AG04450 (cell line): ENCODE measurements around the gene AFF3. TPM values are rescaled to one million over a fixed set of nuclear protein-coding genes. Genes with fewer than 3 reads are reported as not detected.

ENCODE experiments used
- CTCF ChIA-PET: fragments of 300-600, 350-600 bp; formaldehyde crosslinking; extraction: SDS; loops from one replicate; lab custom pipeline; 2022; ENCODE audit warnings: antibody characterized with exemption, inconsistent platforms; lab: Charles Lee
- POLR2A ChIA-PET: fragments of 350-600 bp; formaldehyde crosslinking; extraction: SDS; loops from one replicate; lab custom pipeline; 2021; ENCODE audit warnings: antibody characterized with exemption, inconsistent platforms; lab: Yijun Ruan, JAX
- DNase-seq: peaks from one replicate; pipeline ENCODE4 v3.0.0-alpha.2; 2011; ENCODE audit warnings: low read depth, low spot score
- H3K27ac ChIP-seq: one replicate; pipeline ENCODE4 v1.5.1; 2012; ENCODE audit warnings: low read depth, low read length, control low read depth
- H3K27me3 ChIP-seq: one replicate; pipeline ENCODE4 v1.6.0; 2012; ENCODE audit warnings: low read length; ENCODE audit not compliant: control insufficient read depth, insufficient read depth
- H3K4me3 ChIP-seq: 2 replicates; pipeline ENCODE4 v1.5.1; 2011; ENCODE audit warnings: mild to moderate bottlenecking, low read depth, low read length, control low read depth
- H3K9me3 ChIP-seq: 2 replicates; pipeline ENCODE4 v1.5.1; 2012; ENCODE audit warnings: low read length; ENCODE audit not compliant: control insufficient read depth, insufficient read depth
- polyA plus RNA-seq: library from polyadenylated mRNA; depleted of rRNA; stranded (reverse); fragments of >200 nt; gene quantifications from 2 replicates; pipeline ENCODE4 v1.2.3, GENCODE V29; 2011
- TF ChIP-seq, protein P1 (sequence below): IDR thresholded peaks from 2 replicates; pipeline ENCODE4 v1.5.1; 2011; ENCODE audit warnings: low read depth, low read length, control low read depth, inconsistent platforms

Gene AFF3
- polyA plus RNA-seq, 1 experiment, result 17.9 TPM

GRCh38 chr2:99825630-99826029, 316.8 kb downstream of the AFF3 start:
- ChIA-PET POLR2A (no interaction called here), CTCF (no interaction called here)
- Histone ChIP-seq H3K27me3 (no peaks in the 10 kb centered on the region), H3K27ac (no peak overlapping the region), H3K9me3 (no peaks in the 10 kb centered on the region; the same call in 1 of the 2 replicates), H3K4me3 (no peak overlapping the region)
- TF ChIP-seq, protein P1, sequence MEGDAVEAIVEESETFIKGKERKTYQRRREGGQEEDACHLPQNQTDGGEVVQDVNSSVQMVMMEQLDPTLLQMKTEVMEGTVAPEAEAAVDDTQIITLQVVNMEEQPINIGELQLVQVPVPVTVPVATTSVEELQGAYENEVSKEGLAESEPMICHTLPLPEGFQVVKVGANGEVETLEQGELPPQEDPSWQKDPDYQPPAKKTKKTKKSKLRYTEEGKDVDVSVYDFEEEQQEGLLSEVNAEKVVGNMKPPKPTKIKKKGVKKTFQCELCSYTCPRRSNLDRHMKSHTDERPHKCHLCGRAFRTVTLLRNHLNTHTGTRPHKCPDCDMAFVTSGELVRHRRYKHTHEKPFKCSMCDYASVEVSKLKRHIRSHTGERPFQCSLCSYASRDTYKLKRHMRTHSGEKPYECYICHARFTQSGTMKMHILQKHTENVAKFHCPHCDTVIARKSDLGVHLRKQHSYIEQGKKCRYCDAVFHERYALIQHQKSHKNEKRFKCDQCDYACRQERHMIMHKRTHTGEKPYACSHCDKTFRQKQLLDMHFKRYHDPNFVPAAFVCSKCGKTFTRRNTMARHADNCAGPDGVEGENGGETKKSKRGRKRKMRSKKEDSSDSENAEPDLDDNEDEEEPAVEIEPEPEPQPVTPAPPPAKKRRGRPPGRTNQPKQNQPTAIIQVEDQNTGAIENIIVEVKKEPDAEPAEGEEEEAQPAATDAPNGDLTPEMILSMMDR, result no peak
- DNase-seq, result no peak

GRCh38 chr2:99824758-99825157, 317.6 kb downstream of the AFF3 start:
- Histone ChIP-seq H3K27me3 (no peaks in the 10 kb centered on the region), H3K9me3 (no peaks in the 10 kb centered on the region; the same call in 1 of the 2 replicates), H3K4me3 (no peak overlapping the region), H3K27ac (no peak overlapping the region)
- CTCF ChIA-PET, result interaction anchor here (0.6 kb wide), 1 partner anchor 71 kb away, joined by 4 read pairs; no protein-coding TSS in a partner anchor
- POLR2A ChIA-PET, result no interaction called here
- no peak for DNase-seq
- TF ChIP-seq, protein P1, result no peak

GRCh38 chr2:99822474-99823207, 319.7 kb downstream of the AFF3 start:
- TF ChIP-seq, protein P1, result no peak
- Histone ChIP-seq H3K9me3 (no peaks in the 10 kb centered on the region; the same call in 1 of the 2 replicates), H3K4me3 (no peak overlapping the region), H3K27me3 (no peaks in the 10 kb centered on the region), H3K27ac (no peak overlapping the region)
- ChIA-PET POLR2A (no interaction called here), CTCF (interaction anchor here (1.2 to 1.7 kb wide), 2 partner anchors 264 to 440 kb away, joined by 3 to 4 read pairs; no protein-coding TSS in a partner anchor)
- DNase-seq, result no peak

GRCh38 chr2:99821984-99822383, 320.4 kb downstream of the AFF3 start:
- DNase-seq, result no peak
- CTCF ChIA-PET, result interaction anchor here (1.2 to 1.7 kb wide), 2 partner anchors 263 to 441 kb away, joined by 3 to 4 read pairs; no protein-coding TSS in a partner anchor
- TF ChIP-seq, protein P1, result no peak
- POLR2A ChIA-PET, result no interaction called here
- Histone ChIP-seq H3K4me3 (no peak overlapping the region), H3K27ac (peak overlapping the region; percentile 59), H3K9me3 (no peaks in the 10 kb centered on the region; the same call in 1 of the 2 replicates), H3K27me3 (no peaks in the 10 kb centered on the region)

DNA sequence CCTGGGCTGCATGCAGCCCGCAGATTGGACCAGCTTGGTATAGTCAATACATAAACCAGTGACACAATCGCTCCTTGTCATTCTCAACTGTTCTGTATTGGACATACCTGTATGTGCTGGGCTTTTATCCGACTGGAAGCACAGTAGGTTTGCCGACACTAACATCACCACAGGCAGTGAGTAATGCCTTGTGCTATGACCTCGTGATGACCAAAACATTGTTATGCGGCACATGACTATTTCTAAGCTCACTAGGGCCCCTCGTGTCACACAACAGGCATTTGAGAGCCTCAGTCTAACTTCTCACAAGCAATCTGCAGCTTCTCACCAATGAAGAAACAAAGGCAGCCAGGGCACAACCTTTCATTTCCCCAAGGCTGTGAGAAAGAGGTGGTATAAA, 320.8 kb downstream of the AFF3 start:
- POLR2A ChIA-PET, result no interaction called here

More for the DNA sequence above, 320.8 kb downstream of the AFF3 start:
- Histone ChIP-seq H3K9me3 (no peaks in the 10 kb centered on the region; the same call in 1 of the 2 replicates), H3K27me3 (no peaks in the 10 kb centered on the region), H3K4me3 (no peak overlapping the region), H3K27ac (peak overlapping the region; percentile 59)
- TF ChIP-seq, protein P1, result no peak
- CTCF ChIA-PET, result interaction anchor here (0.6 to 1.5 kb wide), 3 partner anchors 95 to 262 kb away, joined by 3 to 5 read pairs (median 3); no protein-coding TSS in a partner anchor
- peak; percentile 30 for DNase-seq
